NCI-H1105 (cell line): ENCODE measurements around the gene PNMA8A.
"Not testable (repeated sequence)": the region's sequence is repeated elsewhere in the genome, so short reads cannot be mapped to it uniquely, and the experiment has no call there.

Experiments
- DNase-seq: peaks from one replicate; lab custom pipeline; 2025; lab: John Stamatoyannopoulos, UW

PNMA8A gene

DNA sequence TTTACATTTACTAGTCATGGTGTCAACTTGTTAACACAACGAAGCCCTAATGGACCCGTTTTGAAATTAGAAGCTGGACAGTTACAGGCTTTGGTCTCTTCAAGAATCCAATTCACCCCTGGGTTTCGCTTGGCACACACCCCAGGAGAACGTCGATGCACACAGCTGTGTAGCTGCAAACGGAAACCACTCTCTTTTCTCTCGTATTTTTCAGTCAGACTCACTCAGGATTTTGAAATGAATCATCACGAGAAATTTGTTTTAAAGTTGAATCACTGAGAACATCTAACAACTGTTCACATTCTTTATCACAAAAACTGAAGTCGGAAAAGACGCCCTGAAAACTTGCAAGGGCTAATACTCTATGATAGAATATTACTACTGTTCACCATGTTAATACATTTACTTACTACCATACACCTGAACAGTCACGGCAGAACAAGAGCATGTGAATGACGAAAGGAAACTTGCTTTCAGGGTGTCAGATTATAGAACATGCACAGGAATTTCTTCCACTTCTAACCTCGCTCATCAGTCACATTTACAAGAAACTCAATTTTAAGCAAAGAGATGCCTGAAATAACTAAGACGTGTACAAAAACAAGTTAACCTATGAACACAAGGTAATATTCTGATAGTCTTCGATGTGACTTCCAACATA lies 4.7 kb downstream of the PNMA8A start:
- no peak for DNase-seq

DNA sequence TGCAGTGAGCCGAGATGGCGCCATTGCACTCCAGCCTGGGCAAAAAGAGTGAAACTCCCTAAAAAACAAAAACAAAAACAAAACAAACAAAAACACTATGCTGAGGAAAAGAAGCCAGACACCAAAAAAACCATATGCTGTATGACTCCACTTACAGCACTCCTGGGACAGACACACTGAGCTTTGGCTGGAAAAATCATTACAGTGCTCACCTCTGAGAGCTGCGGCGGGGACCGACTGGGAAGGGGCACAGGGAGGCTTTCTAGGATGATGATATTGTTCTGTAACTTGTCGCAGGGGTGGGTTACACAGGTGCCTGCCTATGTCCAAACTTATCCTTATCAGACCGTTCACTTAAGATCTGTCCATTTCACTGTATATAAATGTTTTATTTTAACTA lies 7.8 kb downstream of the PNMA8A start:
- DNase-seq, result no peak

DNA sequence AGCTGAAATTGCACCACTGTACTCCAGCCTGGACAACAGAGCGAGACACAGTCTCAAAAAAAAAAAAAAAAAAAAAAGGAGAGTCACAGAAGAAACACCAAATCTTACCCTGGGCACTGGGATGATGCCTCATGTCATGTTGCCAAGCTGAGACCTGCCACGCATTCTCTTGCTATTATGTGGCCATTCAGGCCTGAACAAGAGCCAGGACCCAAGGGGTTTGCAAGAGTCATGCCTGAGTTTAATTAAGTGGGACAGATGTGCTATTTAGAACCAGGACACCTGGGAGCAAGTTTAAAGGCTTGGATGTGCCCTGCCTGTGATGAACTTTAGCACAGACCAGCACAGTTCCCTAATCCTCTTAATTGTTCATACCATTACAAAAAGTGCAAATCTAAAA lies 9.8 kb downstream of the PNMA8A start:
- DNase-seq, result no peak

DNA sequence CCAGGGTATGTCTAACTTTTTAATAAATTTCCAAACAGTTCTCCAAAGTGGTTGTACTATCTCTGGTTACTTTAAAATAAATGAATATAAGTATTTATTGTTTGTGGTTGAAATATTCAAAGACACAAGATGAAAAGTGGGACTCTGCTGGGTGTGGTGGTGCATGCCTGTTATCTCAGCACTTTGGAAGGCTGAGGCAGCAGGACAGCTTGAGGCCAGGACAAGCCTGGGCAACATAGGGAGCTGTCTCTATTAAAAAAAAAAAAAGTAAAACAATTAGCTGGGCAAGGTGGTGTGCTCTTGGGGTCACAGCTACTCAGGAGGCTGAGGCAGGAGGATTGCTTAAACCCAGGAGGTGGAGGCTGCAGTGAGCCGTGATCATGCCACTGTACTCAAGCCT lies 10.4 kb downstream of the PNMA8A start:
- no peak for DNase-seq

DNA sequence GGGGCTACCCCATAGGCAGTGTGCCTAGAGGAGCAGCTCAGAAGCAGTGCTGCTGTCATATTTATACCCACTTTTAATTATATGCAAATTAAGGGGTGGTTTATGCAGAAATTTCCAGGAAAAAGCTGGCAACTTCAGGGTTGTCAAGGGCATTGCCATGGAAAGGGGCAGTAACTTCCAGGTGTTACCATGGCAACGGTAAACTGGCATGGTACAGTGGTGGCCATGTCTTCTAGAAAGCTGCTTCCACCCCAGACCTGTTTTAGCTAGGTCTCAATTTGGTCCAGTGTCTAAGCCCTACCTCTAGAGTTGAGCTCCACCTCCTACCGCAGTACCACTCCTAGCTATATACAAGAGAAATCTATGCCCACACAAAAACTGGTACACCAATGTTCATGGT lies 11.3 kb downstream of the PNMA8A start:
- no peak for DNase-seq

DNA sequence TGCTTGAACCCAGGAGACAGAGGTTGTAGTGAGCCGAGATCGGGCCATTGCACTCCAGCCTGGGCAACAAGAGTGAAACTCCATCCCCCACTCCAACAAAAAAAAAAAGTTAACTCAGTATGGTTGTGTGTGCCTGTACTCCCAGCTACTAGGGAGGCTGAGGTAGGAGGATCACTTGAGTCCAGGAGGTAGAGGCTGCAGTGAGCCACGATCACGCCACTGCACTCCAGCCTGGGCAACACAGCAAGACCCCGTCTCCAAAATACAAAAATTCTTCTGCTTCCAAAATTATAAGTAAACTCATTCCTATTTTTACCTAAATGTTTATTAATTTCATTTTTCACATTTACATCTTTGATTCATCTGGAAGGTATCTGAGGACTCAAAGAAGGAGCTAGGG lies 14.4 kb downstream of the PNMA8A start:
- no peak for DNase-seq

DNA sequence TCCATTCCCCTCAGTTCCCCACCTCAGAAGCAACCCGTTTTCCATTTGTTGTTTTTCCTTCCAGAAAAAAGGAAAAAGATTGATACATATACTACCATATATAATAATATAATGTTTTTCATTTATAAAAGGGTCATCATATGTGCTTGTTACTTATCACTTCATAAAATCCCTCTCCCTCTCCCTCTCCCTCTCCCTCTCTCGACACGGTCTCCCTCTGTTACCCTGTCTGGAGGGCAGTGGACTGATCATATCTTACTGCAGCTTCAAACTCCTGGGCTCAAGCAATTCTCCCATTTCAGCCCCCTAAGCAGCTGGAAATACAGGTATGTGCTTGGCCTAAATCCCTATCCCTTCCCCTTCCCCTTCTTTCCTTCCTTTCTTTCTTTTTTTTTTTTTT lies 17.1 kb downstream of the PNMA8A start:
- no peak for DNase-seq

DNA sequence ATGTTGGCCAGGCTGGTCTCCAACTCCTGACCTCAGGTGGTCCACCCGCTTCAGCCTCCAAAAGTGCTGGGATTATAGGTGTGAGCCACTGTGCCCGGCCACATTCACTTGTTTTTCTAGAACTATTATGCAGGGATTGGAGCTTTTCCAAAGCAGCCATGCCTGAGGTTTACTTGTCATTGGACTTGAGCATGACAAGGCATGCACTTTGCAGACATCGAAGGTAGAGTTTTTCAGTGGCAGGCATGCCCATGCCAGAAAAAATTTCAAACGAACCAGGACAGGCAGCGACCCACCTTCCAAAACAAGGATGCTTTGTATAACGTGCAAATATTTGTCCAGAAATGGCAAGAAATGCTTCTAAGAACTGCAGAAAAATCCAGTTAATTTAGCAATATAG lies 17.7 kb downstream of the PNMA8A start:
- DNase-seq, result no peak

DNA sequence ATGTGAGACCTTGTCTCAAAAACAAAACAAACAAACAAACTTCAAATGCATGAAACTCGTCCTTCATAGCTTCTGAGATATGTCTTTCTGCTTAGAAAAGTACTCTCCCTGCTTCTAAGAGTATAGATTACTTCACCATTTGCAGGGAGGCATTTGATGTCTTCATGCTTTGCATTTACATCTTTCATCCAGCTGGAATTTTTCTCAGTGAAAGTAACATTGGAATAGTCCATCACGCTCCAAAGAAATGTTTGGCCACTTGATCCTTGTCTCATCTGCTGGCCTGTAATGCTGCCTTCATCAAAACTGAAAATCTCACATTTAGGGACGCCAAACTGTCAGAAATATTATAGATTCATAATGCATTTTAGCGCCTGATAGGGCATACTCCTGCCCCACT lies 19.2 kb downstream of the PNMA8A start:
- no peak for DNase-seq

DNA sequence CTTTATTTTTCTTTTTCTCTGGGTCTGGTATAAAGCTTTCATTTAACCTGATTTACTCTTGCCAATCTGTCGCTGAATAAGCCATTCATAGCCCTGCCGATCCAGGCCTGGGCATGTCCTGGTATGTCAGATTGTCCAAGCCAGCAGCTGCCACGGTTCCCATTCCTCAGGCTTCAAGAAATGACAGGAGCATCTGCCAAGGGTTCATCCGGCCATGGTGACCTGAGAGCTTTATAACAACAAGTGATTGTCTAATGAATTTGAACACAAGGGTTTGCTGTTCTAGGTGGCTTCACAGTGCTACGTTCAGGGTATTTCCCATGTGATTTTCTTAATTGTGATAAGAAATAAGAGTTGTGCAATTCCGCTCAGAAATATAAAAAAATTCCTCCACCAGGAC lies 20.0 kb downstream of the PNMA8A start:
- DNase-seq, result peak; percentile 31

DNA sequence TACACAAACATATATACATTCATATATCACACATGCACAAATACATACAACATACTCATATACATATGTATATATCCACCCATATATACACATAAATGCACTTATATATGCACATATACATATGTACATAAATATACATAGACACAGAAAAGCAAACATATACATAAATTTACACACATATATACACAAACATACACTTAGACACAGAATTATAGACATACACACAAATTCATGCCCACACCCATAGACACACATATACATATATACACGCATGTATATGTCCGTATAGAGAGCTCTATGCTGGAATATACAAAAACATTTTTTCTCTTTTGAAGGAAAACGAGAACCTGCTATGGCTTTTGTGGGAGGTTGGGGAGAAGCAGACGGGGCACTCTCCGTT lies 20.6 kb downstream of the PNMA8A start:
- DNase-seq, result no peak

DNA sequence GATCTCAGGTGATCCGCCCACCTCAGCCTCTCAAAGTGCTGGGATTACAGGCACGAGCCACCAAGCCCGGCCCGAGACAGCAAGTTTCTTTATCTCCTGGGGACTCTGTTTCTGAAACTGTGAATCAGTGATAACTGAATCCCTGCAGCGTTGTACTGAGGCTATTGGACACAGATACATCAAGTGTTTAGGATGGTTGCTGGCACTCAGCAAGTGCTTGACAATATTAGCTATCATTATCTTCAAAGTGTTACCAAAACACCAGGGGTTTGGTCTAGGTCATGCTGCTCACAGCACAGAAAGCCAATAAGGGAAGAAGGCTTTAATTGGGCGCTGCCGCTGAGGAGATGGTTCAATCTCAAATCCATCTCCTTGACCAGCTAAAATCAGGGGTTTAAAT lies 22.1 kb downstream of the PNMA8A start:
- no peak for DNase-seq

DNA sequence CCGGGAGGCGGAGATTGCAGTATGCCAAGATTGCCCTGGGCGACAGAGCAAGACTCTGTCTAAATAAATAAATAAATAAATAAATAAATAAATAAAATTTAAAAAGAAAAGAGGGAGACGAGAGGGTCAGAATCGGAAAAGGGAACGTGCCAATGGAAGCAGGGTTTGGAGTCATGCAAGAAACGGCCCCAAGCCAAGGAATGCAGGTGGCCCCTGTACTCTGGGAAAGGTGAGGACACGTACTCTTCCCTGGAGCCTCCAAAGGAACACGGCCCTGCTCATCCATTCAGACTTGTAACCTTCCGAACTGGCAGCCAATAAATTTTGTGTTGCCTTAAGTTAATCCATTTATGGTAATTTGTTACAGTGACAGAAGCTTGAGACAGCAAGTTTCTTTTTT lies 22.8 kb downstream of the PNMA8A start:
- no peak for DNase-seq

DNA sequence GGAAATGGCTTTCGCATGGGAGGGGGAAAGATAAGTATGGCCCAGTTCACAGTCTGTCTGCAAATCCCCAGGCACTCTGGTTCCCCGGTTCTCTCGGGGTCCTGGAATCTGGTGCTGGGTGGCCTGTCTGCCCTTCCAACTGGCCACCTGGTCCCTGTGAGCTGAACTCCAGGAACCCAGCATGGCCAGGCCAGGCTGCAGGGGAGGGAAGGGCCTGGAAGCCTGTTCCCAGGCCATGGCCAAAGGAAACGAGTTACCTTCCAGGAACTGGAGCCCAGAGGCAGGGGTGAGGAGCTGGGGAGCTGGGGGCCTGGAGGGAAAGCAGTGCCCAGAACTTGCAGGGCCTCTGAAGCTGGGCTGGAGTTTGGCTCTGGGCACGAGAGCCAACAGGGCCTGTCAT lies 23.5 kb downstream of the PNMA8A start:
- no peak for DNase-seq

DNA sequence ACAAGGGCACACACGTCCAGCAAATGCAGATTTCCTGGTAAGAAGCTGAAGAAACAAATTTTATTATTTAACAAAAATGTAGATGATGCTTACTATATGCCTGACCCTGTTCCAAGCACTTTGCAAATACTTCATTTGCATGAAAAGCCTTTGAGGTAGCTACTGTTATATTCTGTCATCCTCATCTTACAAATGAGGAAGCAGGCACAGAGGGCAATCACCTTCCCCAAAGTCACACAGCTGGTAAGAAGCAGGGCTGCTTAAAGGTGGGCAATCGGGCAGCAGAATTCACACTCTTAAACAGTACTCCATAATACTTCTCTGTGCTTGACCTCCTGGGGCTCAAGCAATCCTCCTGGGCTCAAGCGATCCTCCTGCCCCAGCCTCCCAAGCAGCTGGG lies 24.4 kb downstream of the PNMA8A start:
- DNase-seq, result no peak

DNA sequence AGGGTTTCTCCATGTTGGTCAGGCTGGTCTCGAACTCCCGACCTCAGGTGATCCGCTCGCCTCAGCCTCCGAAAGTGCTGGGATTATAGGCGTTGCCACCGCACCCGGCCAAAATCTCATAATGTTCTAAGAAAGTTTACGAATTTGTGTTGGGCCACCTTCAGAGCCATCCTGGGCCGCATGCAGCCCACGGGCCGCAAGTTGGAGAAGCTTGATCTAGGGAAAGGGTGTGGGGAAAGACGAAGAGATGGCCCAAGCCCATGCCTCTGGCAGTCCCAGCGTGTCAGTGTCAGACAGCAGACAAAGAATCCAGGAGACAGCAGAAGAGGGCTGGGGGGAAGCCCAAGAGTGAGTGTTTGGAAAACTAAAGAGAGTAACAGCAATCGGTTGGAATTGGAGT lies 25.3 kb downstream of the PNMA8A start:
- DNase-seq, result no peak

DNA sequence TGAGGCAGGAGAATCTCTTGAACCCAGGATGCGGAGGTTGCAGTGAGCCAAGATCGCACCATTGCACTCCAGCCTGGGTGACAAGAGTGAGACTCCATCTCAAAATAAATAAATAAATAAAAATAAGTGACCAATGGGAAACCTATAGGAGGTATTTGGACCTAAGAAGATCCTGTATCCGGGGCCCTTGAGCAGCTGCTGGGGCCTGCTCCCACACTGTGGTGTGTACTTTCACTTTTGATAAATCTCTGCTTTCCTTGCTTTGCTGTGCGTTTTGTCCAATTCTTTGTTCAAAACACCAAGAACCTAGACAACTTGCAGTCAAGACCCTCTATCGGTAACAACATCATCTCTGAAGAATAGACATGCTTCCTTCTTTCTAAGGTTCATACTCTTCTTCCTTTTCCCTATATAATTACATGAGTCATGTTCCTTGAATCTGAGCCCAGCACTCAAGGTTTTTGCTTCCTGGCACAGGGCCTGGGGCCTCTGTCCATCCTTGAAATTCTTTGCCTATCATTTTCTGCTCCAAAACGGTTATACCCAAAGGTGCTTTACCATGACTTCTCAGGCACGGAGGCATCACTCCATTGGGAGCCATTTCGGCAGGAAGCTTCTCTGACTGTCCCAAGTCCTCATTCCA lies 28.4 kb downstream of the PNMA8A start:
- no peak for DNase-seq

DNA sequence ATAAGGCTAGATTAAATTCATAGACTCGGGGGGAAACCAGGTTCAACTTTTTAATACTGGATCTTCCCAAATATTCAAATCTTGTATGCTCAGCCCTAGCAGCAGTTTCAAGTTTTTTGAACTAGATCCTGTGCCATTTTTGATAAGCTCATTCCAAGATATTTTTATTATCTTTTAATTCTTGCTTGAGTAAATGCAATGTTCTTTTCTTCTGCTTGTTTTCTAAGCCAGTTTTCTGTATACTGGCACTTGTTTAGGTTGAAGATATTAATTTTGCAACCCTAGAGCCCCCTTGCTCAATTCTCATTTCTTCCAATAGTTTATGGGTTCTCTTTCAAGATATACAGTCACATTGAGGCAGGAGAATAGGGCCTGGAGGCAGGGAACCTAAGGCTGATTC lies 29.5 kb downstream of the PNMA8A start:
- no peak for DNase-seq

DNA sequence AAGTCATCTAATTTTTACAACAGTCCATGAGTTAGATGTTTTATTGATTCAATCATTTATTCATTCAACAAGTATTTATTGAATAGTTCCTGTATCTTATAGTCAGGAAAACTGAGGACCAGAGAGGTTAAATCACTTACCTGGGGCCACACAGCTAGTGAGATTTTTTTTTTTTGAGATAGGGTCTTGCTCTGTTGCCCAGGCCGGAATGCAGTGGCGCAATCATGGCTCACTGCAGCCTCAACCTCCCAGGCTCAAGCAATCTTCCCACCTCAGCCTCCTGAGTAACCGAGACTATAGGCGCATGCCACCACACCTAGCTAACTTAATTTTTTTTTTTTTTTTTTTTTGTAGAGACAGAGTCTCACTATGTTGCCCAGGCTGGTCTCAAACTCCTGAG lies 35.7 kb downstream of the PNMA8A start:
- DNase-seq, result not testable (repeated sequence)

DNA sequence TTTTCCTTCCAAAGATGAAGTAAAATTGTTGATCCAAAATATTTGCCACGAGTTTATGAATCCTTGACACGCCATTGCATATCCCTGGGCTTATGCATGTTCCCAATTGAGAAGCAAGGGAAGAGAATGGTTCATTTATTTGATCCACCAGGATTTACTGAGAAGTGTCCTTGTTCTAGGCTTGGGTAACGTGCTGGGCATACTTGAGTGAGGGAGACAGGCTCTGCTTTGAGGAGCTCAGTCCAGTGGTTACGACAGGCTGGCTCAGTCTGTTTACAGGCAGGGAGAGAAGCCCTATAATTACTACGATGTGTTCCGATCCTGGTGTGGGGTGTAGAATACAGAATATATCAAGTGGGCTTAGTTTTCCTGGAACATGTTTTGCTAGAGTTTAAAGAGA lies 36.4 kb downstream of the PNMA8A start:
- no peak for DNase-seq

DNA sequence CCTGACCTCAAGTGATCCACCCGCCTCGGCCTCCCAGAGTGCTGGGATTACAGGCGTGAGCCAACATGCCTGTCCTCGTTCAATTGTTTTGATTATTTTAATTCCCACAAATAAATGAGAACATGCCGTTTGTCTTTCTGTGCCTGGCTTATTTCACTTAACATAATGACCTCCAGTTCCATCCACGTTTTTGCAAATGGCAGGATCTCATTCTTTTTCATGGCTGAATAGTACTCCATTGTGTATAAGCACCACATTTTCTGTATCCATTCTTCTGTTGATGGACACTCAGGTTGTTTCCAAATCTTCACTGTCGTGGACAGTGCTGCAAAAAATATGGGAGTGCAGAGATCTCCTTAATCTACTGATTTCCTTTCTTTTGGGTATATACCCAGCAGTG lies 37.9 kb downstream of the PNMA8A start:
- not testable (repeated sequence) for DNase-seq

DNA sequence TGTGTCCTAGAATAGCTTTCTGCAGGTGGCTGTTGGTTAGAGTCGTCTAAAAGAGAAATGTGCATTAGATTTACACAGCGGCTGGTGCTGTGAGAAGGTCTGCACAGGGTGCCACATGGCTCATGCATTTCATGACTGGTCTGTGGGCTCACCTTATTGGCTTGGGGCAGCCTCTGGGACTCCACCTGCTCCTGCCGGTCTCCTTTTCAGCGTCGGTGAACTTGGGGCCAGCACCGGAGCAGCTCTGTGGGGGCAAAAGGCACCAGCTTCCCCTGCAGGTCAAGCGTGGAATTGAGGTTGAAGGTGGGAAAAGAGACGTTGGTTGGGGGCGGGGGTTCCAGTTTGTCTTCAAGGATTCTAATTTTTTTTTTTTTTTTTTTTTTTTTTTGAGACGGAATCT lies 39.5 kb downstream of the PNMA8A start:
- no peak for DNase-seq

DNA sequence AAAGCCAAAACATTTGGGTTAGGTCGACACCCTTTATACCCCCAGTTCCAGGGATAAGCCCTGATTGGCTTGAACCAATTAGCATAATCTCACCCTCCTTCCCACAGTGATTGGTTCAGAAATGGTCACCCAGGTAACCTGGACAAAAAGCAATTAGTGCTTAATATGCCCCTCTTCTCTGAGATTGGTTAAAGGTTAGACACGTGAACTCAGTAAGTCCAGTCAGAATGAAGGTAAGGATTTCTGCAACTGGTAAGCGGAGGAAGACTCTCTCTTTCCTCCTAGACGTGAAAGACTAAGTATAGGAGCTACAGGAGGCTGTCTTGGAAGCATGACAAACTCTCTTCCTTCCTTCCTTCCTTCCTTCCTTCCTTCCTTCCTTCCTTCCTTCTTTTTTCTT lies 41.4 kb downstream of the PNMA8A start:
- no peak for DNase-seq
